A549 (cell line): ENCODE data around the gene RASSF4.

ENCODE experiments used
- BCL3 ChIP-seq: fragments of >200 bp; sonication (Bioruptor Twin); formaldehyde crosslinking; IDR thresholded peaks from 3 replicates; pipeline ENCODE4 v1.6.1; 2016
- CEBPB ChIP-seq, 2 experiments: fragments of >200 bp in 1 of 2; sonication (Bioruptor Twin) in 1 of 2; formaldehyde crosslinking in 1 of 2; IDR thresholded peaks; 2 replicates each; pipeline ENCODE4 v1.6.1; 2012 to 2016
- CTCF ChIP-seq: fragments of >200 bp; sonication (Bioruptor Twin); formaldehyde crosslinking; IDR thresholded peaks from 3 replicates; pipeline ENCODE4 v1.5.1; 2016
- EP300 ChIP-seq, 2 experiments: fragments of >200 bp; sonication (Bioruptor Twin); formaldehyde crosslinking; IDR thresholded peaks; 2 replicates in 1 of 2; 3 replicates in 1 of 2; pipeline ENCODE4 v1.6.1; 2016 to 2017
- KDM1A ChIP-seq: fragments of 200-600 bp; sonication (generic); IDR thresholded peaks from 2 replicates; pipeline ENCODE4 v1.6.1; 2016; ENCODE audit warnings: low read depth, mild to moderate bottlenecking
- MAFK ChIP-seq: fragments of 450-650 bp; IDR thresholded peaks from 2 replicates; pipeline ENCODE4 v1.6.1; 2014; ENCODE audit not compliant: partially characterized antibody
- PHF8 ChIP-seq: fragments of 200-600 bp; sonication (generic); IDR thresholded peaks from 2 replicates; pipeline ENCODE4 v1.6.1; 2016; ENCODE audit warnings: low read depth, mild to moderate bottlenecking, antibody characterized with exemption, moderate library complexity, borderline replicate concordance
- POLR2A ChIP-seq: IDR thresholded peaks from 2 replicates; pipeline ENCODE4 v1.6.1; 2012; ENCODE audit warnings: mild to moderate bottlenecking, low read length
- REST ChIP-seq: fragments of 200-600 bp; sonication (generic); IDR thresholded peaks from 2 replicates; pipeline ENCODE4 v1.6.1; 2016; ENCODE audit warnings: antibody characterized with exemption, mild to moderate bottlenecking, moderate library complexity

- TF ChIP-seq KDM1A (no peak), CTCF (no peak), PHF8 (no peak), POLR2A (no peak), BCL3 (no peak), MAFK (no peak), CEBPB (IDR thresholded peaks at IDR 0.05) (no peak), EP300 (IDR thresholded peaks at IDR 0.05) (no peak), REST (no peak)
Measured at GRCh38 chr10:44931621-44932516, 27.7 kb upstream of the RASSF4 start.
